KOPT-K1 (cell line): Measurements from ENCODE around the gene UBE2G1.

Source experiments
- H3K27ac ChIP-seq: fragments of 200-600 bp; sonication (generic); 2 replicates; pipeline ENCODE4 v1.5.1; 2016; ENCODE audit warnings: antibody characterized with exemption, mild to moderate bottlenecking, low read depth, low read length; ENCODE audit not compliant: poor library complexity, severe bottlenecking
- H3K36me3 ChIP-seq: fragments of 200-600 bp; sonication (generic); 2 replicates; pipeline ENCODE4 v1.5.1; 2017; ENCODE audit warnings: antibody characterized with exemption, mild to moderate bottlenecking, low read length, moderate library complexity; ENCODE audit not compliant: insufficient read depth
- H3K9me3 ChIP-seq: fragments of 200-600 bp; sonication (generic); 2 replicates; pipeline ENCODE4 v1.5.1; 2017; ENCODE audit warnings: antibody characterized with exemption, low read length, mild to moderate bottlenecking; ENCODE audit not compliant: insufficient read depth, poor library complexity, severe bottlenecking

UBE2G1 gene

DNA sequence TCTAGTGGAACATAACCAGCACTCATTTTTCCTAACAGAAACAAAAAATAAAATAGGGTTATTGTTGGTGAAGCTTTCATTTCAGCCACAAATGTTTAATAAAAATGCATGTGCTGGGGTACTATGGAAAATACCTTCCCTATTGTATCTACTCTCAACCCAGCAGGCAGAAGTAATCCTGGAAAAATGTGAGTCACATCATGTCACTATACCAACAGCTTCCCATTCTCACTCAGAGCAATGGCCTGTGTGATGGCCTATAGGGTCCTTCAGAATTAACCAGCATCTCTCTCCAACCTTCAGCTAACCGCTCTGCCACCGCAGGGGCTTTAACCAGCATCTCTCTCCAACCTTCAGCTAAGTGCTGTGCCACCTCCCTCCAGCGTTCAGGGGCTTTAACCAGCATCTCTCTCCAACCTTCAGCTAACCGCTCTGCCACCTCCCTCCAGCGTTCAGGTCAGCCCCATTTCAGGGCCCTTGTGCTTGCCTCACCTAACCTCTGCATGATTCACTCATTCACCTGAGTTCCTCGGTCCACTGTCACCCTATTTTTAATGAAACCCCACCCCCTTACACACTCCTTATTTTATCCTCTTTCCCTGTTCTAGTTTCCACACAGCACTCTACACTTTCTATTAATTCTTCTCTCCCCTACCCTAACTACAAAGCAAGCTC, 34.0 kb downstream of the UBE2G1 start:
- no peak overlapping the region for H3K27ac ChIP-seq
- peaks cover 5% of the 10 kb centered on the region for H3K9me3 ChIP-seq
- peaks cover 9% of the 10 kb centered on the region; the same call in 1 of the 2 replicates for H3K36me3 ChIP-seq

DNA sequence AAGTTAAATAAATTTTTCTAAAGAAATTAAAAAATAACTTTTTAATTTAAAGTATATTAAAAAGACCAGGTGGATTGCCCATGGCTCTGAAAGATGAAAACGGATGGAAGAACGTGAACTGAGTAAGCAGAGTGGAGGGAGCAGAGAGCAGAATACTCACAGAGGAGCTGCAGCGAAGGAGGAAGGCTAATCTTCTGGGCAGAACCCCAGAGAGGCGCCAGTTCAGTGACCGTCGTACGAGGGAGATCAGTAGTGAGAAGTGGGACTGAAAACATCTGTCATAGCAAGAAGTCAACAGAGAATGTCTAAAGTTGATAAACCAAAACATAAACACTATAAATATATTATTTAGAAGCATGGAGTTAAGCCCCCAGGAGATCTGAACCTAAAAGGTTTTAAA, 34.9 kb downstream of the UBE2G1 start:
- Histone ChIP-seq H3K9me3 (peaks cover 13% of the 10 kb centered on the region), H3K27ac (no peak overlapping the region), H3K36me3 (peaks cover 17% of the 10 kb centered on the region; the same call in 1 of the 2 replicates)

DNA sequence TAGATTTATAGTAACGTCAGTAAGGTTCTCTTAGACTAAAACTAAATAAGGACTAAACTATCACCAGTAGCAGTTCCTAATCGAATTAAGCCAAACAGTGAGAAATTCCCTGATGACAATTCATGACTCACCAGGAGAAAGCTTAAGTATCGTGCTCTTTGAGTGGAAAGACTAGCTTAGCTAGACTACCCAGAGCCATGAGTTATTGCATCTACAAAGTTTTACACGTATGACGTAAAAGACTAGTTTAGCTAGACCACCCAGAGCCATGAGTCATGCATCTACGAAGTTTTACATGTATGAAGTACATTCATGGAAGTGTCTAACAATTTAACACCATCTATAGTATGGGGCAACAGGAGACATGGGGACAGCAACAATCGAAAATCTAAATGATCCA, 36.6 kb downstream of the UBE2G1 start:
- H3K36me3 ChIP-seq: peaks cover 18% of the 10 kb centered on the region; the same call in 1 of the 2 replicates
- H3K27ac ChIP-seq: no peak overlapping the region
- H3K9me3 ChIP-seq: peaks cover 25% of the 10 kb centered on the region

DNA sequence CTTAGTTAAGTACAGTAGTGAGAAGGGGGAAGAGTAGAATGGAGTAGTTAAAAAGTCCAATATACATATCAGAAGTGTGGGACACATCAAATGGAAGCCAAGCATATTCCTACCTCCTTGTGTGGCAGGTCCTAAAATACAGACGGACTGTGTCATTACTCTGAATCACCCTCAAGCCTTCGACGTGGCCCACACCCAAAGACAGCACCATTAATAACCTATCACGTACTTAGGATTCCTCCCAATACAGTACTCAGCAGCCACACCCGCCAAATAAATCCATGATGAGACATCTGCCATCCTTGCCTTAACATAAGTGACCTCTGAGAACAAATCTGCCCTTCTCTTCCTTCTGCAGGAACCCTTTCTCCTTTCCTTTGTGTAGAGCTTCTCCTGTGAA, 38.9 kb downstream of the UBE2G1 start:
- H3K27ac ChIP-seq: no peak overlapping the region
- H3K9me3 ChIP-seq: peaks cover 25% of the 10 kb centered on the region
- H3K36me3 ChIP-seq: peaks cover 18% of the 10 kb centered on the region; the same call in 1 of the 2 replicates

DNA sequence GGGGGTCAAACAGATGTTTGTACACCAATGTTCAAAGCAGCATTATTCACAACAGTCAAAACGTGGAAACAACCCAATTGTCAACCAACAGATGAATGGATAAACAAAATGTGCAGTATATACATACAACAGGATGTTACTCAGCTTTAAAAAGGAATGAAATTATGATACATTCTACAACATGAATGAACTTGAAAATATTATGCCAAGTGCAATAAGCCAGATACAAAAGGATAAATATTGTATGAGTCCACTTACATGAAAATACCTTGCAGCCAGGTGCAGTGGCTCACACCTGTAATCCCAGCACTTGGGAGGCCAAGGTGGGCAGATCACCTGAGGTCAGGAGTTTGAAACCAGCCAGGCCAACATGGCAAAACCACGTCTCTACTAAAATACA, 39.9 kb downstream of the UBE2G1 start:
- peaks cover 18% of the 10 kb centered on the region; the same call in 1 of the 2 replicates for H3K36me3 ChIP-seq
- no peak overlapping the region for H3K27ac ChIP-seq
- peaks cover 25% of the 10 kb centered on the region for H3K9me3 ChIP-seq

DNA sequence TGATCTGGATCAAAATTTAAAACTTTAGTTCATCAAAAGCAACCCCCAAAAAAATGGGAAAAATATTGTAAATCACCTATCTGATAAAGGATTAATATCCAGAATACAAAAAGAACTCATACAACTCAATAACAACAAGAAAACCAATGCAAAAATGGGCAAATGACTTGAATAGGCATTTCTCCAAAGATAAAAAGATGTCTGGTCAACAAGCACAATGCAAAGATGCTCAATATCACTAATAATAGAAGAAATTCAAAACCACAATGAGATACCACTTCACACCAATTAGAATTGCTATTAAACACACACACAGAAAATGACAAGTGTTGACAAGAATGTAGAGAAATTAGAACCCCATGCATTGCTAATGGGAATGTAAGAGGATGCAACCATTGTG, 40.4 kb downstream of the UBE2G1 start:
- H3K9me3 ChIP-seq: peaks cover 25% of the 10 kb centered on the region
- peaks cover 18% of the 10 kb centered on the region; the same call in 1 of the 2 replicates for H3K36me3 ChIP-seq
- no peak overlapping the region for H3K27ac ChIP-seq

DNA sequence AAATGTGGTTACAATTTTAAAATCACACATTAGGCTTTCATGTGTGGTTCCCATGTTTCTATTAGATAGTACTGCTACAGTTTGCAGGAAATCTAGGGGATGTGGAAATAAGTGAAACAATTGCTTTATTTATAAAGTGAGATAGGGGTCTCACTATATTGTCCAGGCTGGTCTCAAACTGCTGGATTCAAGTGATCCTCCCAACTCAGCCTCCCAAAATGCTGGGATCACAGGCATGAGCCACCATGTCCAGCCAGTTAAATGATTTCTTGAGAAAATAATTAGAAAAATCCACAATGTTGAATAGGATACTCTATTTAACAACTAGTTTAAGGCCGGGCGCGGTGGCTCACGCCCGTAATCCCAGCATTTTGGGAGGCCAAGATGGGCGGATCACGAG, 42.0 kb downstream of the UBE2G1 start:
- no peak overlapping the region for H3K27ac ChIP-seq
- H3K36me3 ChIP-seq: peaks cover 18% of the 10 kb centered on the region; the same call in 1 of the 2 replicates
- peaks cover 25% of the 10 kb centered on the region for H3K9me3 ChIP-seq

DNA sequence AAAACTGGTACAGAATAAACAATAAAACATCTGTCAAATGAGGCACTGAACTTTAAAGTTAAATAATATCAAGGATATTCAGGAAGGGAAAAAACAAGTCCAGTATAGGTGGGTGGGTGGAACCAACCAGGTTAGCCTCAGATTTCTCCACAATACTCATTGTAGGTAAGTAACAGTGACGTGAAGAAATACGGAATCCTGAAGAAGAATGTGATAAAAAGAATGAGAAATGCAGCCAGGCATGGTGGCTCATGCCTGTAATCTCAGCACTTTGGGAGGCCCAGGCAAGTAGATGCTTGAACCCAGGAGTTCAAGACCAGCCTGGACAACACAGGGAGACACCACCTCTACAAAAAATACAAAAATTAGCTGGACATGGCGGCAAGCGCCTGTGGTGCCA, 47.3 kb downstream of the UBE2G1 start:
- Histone ChIP-seq H3K9me3 (no peaks in the 10 kb centered on the region), H3K36me3 (no peaks in the 10 kb centered on the region), H3K27ac (no peak overlapping the region)

DNA sequence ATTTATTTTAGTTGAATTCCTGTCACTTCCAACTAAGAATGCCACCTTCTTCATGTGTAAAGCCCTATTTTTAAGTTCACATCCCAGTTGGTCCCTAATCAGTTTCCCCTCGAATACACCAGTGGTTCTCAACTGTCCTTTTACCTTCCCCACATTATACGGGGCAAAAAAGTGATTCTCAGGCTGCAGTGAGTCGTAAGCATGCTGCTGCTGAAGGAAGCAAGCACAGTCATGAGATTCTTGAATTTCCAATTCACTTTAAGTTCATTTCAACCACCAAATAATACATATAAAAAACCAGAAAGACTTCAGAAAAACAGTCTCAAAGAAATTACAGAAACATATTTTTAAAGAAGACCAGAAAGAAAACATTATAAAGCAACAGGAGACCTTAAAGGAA, 47.9 kb downstream of the UBE2G1 start:
- Histone ChIP-seq H3K36me3 (no peaks in the 10 kb centered on the region), H3K9me3 (no peaks in the 10 kb centered on the region), H3K27ac (no peak overlapping the region)

DNA sequence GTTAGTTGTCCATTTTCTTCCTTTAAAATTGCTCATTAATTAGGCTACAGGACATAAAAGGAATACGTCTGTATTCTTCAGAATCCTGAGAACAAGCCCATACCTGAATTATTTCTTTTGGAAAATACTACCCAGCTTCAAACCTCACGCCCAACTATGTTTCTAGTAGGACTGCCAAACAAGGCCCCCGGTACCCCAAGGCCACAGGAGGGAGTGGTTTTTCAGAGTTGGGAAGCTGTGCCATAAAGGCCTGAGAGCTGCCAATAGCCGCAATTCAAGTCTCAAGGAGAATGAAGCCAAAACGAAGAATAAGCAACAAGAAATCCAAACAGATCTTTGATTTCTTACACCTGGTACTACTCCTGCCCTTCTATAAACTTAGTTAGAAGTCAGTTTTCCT, 48.3 kb downstream of the UBE2G1 start:
- Histone ChIP-seq H3K27ac (no peak overlapping the region), H3K9me3 (no peaks in the 10 kb centered on the region), H3K36me3 (no peaks in the 10 kb centered on the region)

DNA sequence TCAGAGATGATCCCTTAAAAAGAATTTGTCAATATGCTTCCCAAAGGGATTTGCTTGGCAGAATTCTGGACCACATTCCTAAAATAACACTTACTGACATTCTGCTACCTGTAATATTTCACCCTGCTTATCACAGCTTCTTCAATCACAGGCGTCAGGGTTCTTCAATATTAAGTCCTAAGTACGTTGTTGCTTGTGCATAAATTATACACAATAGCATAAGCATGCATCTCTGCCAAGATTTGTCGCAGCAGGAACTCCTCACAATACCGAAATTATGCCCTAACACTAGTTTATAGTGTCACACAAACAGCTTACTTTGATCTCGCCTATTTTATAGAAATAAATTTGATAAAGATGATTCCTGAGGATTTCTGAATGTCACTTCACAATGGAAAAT, 48.9 kb downstream of the UBE2G1 start:
- no peak overlapping the region for H3K27ac ChIP-seq
- H3K36me3 ChIP-seq: no peaks in the 10 kb centered on the region
- no peaks in the 10 kb centered on the region for H3K9me3 ChIP-seq

DNA sequence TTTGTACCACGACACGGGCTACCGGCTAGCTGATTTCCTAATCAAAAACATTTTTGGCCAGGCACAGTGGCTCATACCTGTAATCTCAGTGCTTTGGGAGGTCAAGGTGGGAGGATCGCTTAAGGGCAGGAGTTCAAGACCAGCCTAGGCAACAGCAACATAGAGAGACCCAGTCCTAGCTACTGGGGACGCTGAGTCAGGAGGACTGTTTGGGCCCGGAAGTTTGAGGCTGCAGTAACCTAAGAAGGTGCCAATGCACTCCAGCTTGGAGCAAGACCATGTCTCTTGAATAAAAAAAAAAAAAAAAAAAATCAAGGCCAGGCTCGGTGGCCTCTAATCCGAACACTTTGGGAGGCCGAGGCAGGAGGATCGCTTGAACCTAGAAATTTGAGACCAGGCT, 49.8 kb downstream of the UBE2G1 start:
- no peaks in the 10 kb centered on the region for H3K9me3 ChIP-seq
- H3K27ac ChIP-seq: no peak overlapping the region
- H3K36me3 ChIP-seq: no peaks in the 10 kb centered on the region

DNA sequence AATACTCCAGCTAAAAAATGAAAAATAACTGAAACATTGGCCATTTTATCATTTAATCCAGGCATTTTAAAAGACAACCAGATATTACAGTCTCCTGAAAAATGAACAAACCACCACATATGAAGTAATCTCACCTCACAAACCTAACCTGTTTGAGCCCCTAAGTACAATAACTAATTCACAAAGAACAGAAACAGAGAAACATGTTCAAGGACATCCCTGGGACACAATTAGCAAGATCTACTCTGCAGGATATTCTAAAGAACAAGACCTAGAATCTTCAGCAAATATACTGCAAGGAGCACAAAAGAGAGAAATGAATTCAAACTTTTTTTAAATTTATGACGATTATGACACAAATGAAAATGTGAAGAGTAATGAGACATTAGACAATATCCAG, 51.9 kb downstream of the UBE2G1 start:
- Histone ChIP-seq H3K9me3 (no peaks in the 10 kb centered on the region), H3K27ac (no peak overlapping the region), H3K36me3 (no peaks in the 10 kb centered on the region)

DNA sequence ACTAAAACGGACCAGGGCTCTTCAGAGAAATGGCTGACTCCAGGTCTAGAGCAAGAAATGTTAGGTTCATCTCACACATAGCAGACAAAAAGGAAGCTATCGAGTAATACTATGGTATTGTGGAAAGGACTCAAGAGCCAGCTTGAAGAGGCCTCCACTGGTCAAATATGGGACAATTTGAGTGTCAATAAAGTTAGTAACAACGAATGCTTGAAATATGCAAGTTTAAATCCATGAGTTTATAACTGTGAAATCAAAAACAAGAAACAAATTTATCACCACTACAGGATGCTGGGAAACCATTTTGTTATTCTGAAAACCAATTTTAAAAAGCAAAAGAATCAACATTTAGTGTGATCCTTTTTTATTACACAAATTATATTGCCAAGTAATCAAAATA, 52.3 kb downstream of the UBE2G1 start:
- Histone ChIP-seq H3K9me3 (no peaks in the 10 kb centered on the region), H3K27ac (no peak overlapping the region), H3K36me3 (no peaks in the 10 kb centered on the region)

DNA sequence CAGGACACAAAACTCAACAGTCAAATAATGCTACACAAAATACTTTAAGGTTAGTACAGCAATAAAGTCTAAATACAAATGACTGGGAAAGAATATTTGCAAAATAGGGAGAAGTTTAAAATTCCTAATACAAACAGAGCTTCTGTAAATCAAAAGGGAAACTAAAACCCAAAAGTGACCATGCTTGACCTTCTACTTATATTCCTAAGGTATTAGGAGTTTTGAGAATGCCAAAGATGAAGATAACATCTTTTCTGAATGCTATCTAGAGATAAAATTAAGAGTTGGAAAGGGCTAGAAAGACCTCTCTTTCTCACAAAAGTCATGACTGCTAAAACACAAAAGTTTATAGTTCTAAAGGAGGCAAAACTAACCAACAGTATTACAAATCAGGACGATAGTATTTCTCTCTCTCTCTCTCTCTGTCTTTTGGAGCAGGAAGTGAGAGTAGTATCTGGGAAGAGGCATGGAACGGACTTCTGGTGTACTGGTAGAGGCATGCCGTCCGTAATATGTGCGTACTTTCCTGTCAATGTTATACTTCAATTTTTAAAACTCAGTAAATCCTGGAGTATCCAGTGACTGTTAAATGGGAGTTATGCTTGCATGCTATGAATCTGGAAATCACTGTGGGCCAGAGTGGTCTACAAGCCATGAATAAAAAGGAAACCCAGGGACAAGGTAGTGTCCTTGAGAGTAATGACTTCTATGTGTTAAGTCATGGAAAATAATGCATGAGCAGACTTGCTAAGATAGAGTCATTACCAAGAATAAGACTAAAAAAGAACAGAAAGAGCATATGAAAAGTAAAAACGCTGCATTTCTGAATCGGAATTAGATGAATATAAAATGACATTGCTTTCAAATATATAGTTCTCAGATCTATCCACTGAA, 53.0 kb downstream of the UBE2G1 start:
- H3K27ac ChIP-seq: no peak overlapping the region
- no peaks in the 10 kb centered on the region for H3K9me3 ChIP-seq
- H3K36me3 ChIP-seq: no peaks in the 10 kb centered on the region
